OCI-LY3 (cell line): ENCODE results near the gene SCGB1C1.

ENCODE experiments used
- H2AFZ ChIP-seq: fragments of 200-600, 300-600 bp; shearing (Covaris generic); 2 replicates; pipeline ENCODE4 v1.6.0; 2014; ENCODE audit warnings: antibody characterized with exemption, low read depth, low read length
- H3K27ac ChIP-seq: fragments of 200-600, 300-600 bp; sonication (generic); 2 replicates; pipeline ENCODE4 v1.5.1; 2014; ENCODE audit warnings: mild to moderate bottlenecking, low read length, moderate library complexity, mixed read lengths
- H3K27me3 ChIP-seq: fragments of 200-600, 300-600 bp; sonication (generic); 2 replicates; pipeline ENCODE4 v1.6.1; 2014; ENCODE audit warnings: low read depth, low read length, mixed read lengths
- H3K36me3 ChIP-seq: fragments of 200-600, 300-600 bp; sonication (generic); replicated peaks from 2 replicates; pipeline ENCODE3; 2014; ENCODE audit warnings: low read depth, low read length, mixed read lengths
- H3K4me1 ChIP-seq: fragments of 300-600, 200-600 bp; sonication (generic); 2 replicates; pipeline ENCODE4 v1.6.1; 2014; ENCODE audit warnings: low read length, mixed read lengths
- H3K4me2 ChIP-seq: fragments of 200-600, 300-600 bp; sonication (generic); 2 replicates; pipeline ENCODE4 v1.6.1; 2014; ENCODE audit warnings: low read length, mixed read lengths
- H3K4me3 ChIP-seq: fragments of 300-600, 200-600 bp; sonication (generic); 2 replicates; pipeline ENCODE4 v1.5.1; 2014; ENCODE audit warnings: antibody characterized with exemption, mild to moderate bottlenecking, low read length, moderate library complexity
- H3K79me2 ChIP-seq: fragments of 300-600, 200-600 bp; shearing (Covaris generic); 2 replicates; pipeline ENCODE4 v1.6.1; 2014; ENCODE audit warnings: mild to moderate bottlenecking, low read length, mixed read lengths
- H3K9ac ChIP-seq: fragments of 300-600, 200-600 bp; shearing (Covaris generic); 2 replicates; pipeline ENCODE4 v1.6.0; 2014; ENCODE audit warnings: mild to moderate bottlenecking, low read length, moderate library complexity
- H3K9me3 ChIP-seq: fragments of 200-600, 300-600 bp; shearing (Covaris generic); 2 replicates; pipeline ENCODE4 v1.6.1; 2014; ENCODE audit warnings: low read length, mixed read lengths; ENCODE audit not compliant: insufficient read depth
- H4K20me1 ChIP-seq: fragments of 200-600, 300-600 bp; sonication (generic); 2 replicates; pipeline ENCODE4 v1.6.1; 2016; ENCODE audit warnings: low read length, mixed read lengths; ENCODE audit not compliant: insufficient read depth
- CTCF ChIP-seq: fragments of 200-600, 300-600 bp; sonication (generic); IDR thresholded peaks from 2 replicates; pipeline ENCODE4 v1.5.1; 2014; ENCODE audit warnings: antibody characterized with exemption, low read length, low read depth
- EZH2phosphoT487 ChIP-seq: fragments of 200-600 bp; shearing (Covaris generic); IDR thresholded peaks from 2 replicates; pipeline ENCODE4 v1.6.1; 2018; ENCODE audit warnings: antibody characterized with exemption, mixed run types, low read depth

The SCGB1C1 gene

GRCh38 chr11:223026-223789 lies 30.3 kb downstream of the SCGB1C1 start:
- Histone ChIP-seq H3K4me2 (no peak overlapping the region), H3K4me3 (no peak overlapping the region), H3K9me3 (no peaks in the 10 kb centered on the region), H3K4me1 (no peaks in the 10 kb centered on the region), H2AFZ (no peak overlapping the region), H3K27ac (no peak overlapping the region), H3K79me2 (no peaks in the 10 kb centered on the region), H3K9ac (no peak overlapping the region), H3K27me3 (no peaks in the 10 kb centered on the region), H3K36me3 (no peaks in the 10 kb centered on the region), H4K20me1 (no peaks in the 10 kb centered on the region)
- TF ChIP-seq EZH2phosphoT487 (no peak), CTCF (no peak)

GRCh38 chr11:223884-224283 lies 31.0 kb downstream of the SCGB1C1 start:
- no peaks in the 10 kb centered on the region for H3K36me3 ChIP-seq
- H2AFZ ChIP-seq, result no peak overlapping the region
- no peaks in the 10 kb centered on the region for H3K27me3 ChIP-seq
- TF ChIP-seq CTCF, result no peak
- H3K4me2 ChIP-seq, result no peak overlapping the region
- H3K4me1 ChIP-seq, result no peaks in the 10 kb centered on the region
- H3K9me3 ChIP-seq, result no peaks in the 10 kb centered on the region
- no peak overlapping the region for H3K4me3 ChIP-seq
- H3K9ac ChIP-seq, result no peak overlapping the region
- H3K27ac ChIP-seq, result no peak overlapping the region
- no peaks in the 10 kb centered on the region for H4K20me1 ChIP-seq
- no peaks in the 10 kb centered on the region for H3K79me2 ChIP-seq

- Histone ChIP-seq H4K20me1 (no peaks in the 10 kb centered on the region), H3K36me3 (no peaks in the 10 kb centered on the region), H3K4me2 (no peak overlapping the region), H3K9me3 (no peaks in the 10 kb centered on the region), H3K27me3 (no peaks in the 10 kb centered on the region), H3K4me3 (no peak overlapping the region), H3K27ac (no peak overlapping the region), H3K79me2 (no peaks in the 10 kb centered on the region), H2AFZ (no peak overlapping the region), H3K4me1 (no peaks in the 10 kb centered on the region), H3K9ac (no peak overlapping the region)
- no peak for TF ChIP-seq EZH2phosphoT487
- no peak for TF ChIP-seq CTCF
These were observed 31.5 kb downstream of the SCGB1C1 start for GRCh38 chr11:224424-224823.

- H2AFZ ChIP-seq, result no peak overlapping the region
- H3K4me3 ChIP-seq, result no peak overlapping the region
- no peak overlapping the region for H3K27ac ChIP-seq
- no peaks in the 10 kb centered on the region for H3K36me3 ChIP-seq
- no peaks in the 10 kb centered on the region for H4K20me1 ChIP-seq
- no peaks in the 10 kb centered on the region for H3K4me1 ChIP-seq
- no peak for TF ChIP-seq CTCF
- TF ChIP-seq EZH2phosphoT487, result no peak
- no peaks in the 10 kb centered on the region for H3K27me3 ChIP-seq
- no peaks in the 10 kb centered on the region for H3K79me2 ChIP-seq
- no peak overlapping the region for H3K4me2 ChIP-seq
- H3K9me3 ChIP-seq, result no peaks in the 10 kb centered on the region
- no peak overlapping the region for H3K9ac ChIP-seq
These were observed 33.0 kb downstream of the SCGB1C1 start for GRCh38 chr11:225734-226453.
